Astrocyte of the cerebellum (primary cell): Measurements from ENCODE around the gene STOM.

Experiments
- DNase-seq: peaks from one replicate; pipeline ENCODE4 v3.0.0-alpha.2; 2011; ENCODE audit warnings: low read depth
- H3K4me3 ChIP-seq: 2 replicates; pipeline ENCODE4 v1.5.1; 2011; ENCODE audit warnings: mild to moderate bottlenecking, low read depth, low read length, moderate library complexity
- CTCF ChIP-seq: IDR thresholded peaks from 2 replicates; pipeline ENCODE4 v1.5.1; 2012; ENCODE audit warnings: low read length, low read depth, moderate library complexity, mild to moderate bottlenecking; ENCODE audit errors: missing control alignments
- in situ Hi-C: cut with HindIII; loops from 2 replicates; pipeline ENCODE4 v1.10.0; 2017; ENCODE audit warnings: low sequenced_read_pairs

Gene STOM

GRCh38 chr9:121386442-121387175 lies 16.6 kb upstream of the STOM start:
- no peak overlapping the region for H3K4me3 ChIP-seq
- TF ChIP-seq CTCF: no peak
- in situ Hi-C loops: no loop called here
- no peak for DNase-seq

GRCh38 chr9:121383715-121384114 lies 13.7 kb upstream of the STOM start:
- TF ChIP-seq CTCF: no peak
- DNase-seq: no peak
- no peak overlapping the region for H3K4me3 ChIP-seq
- in situ Hi-C loops: no loop called here

DNA sequence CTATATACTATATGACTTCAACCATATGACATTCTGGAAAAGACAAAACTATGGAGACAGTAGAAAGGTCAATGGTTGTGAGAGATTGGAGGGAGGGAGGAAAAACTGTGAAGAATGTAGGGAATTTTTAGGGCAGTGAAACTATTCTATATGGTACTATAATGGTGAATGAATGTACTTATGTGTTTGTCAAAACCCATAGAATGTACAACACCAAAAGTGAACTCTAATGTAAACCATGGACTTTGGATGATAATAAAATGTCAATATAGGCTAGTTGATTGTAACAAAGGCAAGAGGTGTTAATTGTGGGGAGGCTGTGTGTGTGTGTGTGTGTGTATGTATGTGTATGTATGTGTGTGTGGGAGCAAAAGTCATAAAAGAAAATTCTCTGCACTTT lies 10.8 kb upstream of the STOM start:
- no peak for TF ChIP-seq CTCF
- no peak overlapping the region for H3K4me3 ChIP-seq
- in situ Hi-C loops: no loop called here
- DNase-seq: no peak

GRCh38 chr9:121376214-121376830 lies 6.3 kb upstream of the STOM start:
- no peak overlapping the region for H3K4me3 ChIP-seq
- no peak for TF ChIP-seq CTCF
- no peak for DNase-seq
- in situ Hi-C loops: no loop called here

- DNase-seq: no peak
- in situ Hi-C loops: no loop called here
- TF ChIP-seq CTCF: no peak
- no peak overlapping the region for H3K4me3 ChIP-seq
Observed at GRCh38 chr9:121373011-121373729, 3.1 kb upstream of the STOM start.

DNA sequence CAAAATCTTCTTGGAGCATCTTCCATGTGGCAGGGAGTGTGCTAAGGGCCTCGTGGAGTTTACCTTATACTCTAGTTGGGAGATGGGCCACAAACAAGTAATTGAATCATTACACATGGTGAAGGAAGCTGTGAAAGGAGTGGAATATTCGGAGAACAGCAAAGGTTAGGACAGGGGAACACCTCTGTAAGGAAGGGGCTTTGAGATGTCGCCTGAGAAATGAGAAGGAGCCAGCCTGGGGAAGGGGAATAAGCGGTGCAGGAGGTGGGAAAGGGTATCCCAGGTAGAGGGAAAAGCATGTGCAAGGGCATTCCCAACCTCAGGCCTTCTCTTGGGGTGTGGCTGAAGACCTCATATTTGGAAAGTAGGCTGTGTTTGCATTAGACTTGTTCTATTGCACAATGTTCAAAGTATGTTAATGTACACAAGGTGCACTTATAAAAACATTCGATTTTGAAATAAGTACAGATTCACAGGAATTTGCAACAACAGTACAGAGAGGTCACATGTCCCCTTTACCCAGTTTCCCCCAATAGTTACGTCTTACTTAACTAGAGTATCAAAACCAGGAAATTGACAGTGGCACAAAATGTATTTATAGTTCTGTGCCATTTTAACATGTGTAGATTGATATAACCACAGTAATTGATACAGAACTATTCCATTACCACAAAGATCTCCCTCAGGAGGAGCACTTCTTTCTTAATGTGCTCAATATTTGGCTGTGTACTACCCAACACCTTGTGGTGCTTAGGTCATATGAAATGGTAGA lies 2.4 kb upstream of the STOM start:
- TF ChIP-seq CTCF: no peak
- in situ Hi-C loops: no loop called here
- DNase-seq: no peak
- H3K4me3 ChIP-seq: no peak overlapping the region
